Thymus (tissue), 11 donors: Measurements from ENCODE around the gene CDC42BPB. TPM values are rescaled to one million over a fixed set of nuclear protein-coding genes. Genes with fewer than 3 reads are reported as not detected.

Experiments
- DNase-seq, 9 donors: peaks; one replicate each; pipeline ENCODE4 v3.0.0-alpha.2; 2013; ENCODE audit warnings: low spot score in 9 of 9, low read depth in 6 of 9, missing footprints in 1 of 9
- H3K27ac ChIP-seq, 2 donors: one replicate each; pipeline ENCODE4 v1.5.1; 2013; ENCODE audit warnings: control low read depth in 1 of 2, low read depth in 1 of 2, low read length in 1 of 2, mild to moderate bottlenecking in 1 of 2, moderate library complexity in 1 of 2
- H3K27me3 ChIP-seq, 2 donors: one replicate each; pipeline ENCODE4 v1.5.1; 2013; ENCODE audit warnings: low read length in 1 of 2; ENCODE audit not compliant: control insufficient read depth in 2 of 2, insufficient read depth in 1 of 2
- H3K36me3 ChIP-seq, 2 donors: one replicate each; pipeline ENCODE4 v1.5.1; 2013; ENCODE audit warnings: low read length in 1 of 2, mild to moderate bottlenecking in 1 of 2, moderate library complexity in 1 of 2; ENCODE audit not compliant: control insufficient read depth in 2 of 2, insufficient read depth in 2 of 2
- H3K4me1 ChIP-seq, 2 donors: one replicate each; pipeline ENCODE4 v1.5.1; 2013; ENCODE audit warnings: low read length in 2 of 2; ENCODE audit not compliant: control insufficient read depth in 2 of 2, insufficient read depth in 2 of 2
- H3K4me3 ChIP-seq, 2 donors: one replicate each; pipeline ENCODE4 v1.5.1; 2013; ENCODE audit warnings: low read length in 2 of 2, control low read depth in 1 of 2, mild to moderate bottlenecking in 1 of 2
- H3K9me3 ChIP-seq, 2 donors: one replicate each; pipeline ENCODE4 v1.5.1; 2013; ENCODE audit warnings: low read length in 1 of 2, mild to moderate bottlenecking in 1 of 2; ENCODE audit not compliant: control insufficient read depth in 2 of 2, insufficient read depth in 1 of 2
- WGBS: extraction: QIAGEN DNeasy Blood & Tissue Kit; methylation state at CpG from one replicate; pipeline ENCODE4 v1.1.7; 2013; 5-methylcytosine and 5-hydroxymethylcytosine counted together
- polyA plus RNA-seq: library from polyadenylated mRNA; stranded (reverse); fragments of 200-250 nt; gene quantifications from one replicate; pipeline ENCODE4 v1.2.3, GENCODE V29; 2013
- total RNA-seq: library from RNA; stranded (reverse); fragments of 120-200 nt; gene quantifications from one replicate; pipeline ENCODE4 v1.2.4, GENCODE V29; 2013
- donor health status: healthy.

Gene CDC42BPB
- total and polyA plus RNA-seq, 2 donors = 7.6 to 16.3 TPM

DNA sequence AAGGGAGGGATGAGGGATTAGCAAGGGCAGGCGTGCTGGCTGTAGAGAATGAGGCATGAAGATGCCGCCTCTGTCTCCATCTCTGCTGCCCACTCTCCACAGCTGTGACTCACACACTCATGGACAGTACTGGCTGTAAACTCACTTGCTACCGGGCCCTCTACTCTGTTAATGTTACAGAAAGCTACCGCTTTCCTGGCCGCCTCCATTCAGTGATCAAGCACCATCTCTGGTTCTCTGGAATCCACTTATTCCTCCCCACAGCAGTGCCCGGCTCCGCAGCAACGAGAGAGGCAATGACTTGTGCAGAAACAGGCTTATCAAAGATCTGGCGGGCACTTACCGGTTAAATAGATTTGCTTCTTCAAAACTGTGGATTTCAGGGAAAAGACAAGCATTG is 100.1 kb downstream of the CDC42BPB start:
- Histone ChIP-seq H3K4me3 (no peak overlapping the region), H3K36me3 (no peaks in the 10 kb centered on the region), H3K27ac (no peak overlapping the region), H3K9me3 (no peaks in the 10 kb centered on the region), H3K4me1 (peaks cover 0 to 8% of the 10 kb centered on the region in 2 donors), H3K27me3 (no peaks in the 10 kb centered on the region)
- DNase-seq = no peak
- 98% methylated on average over 10 of the region's 10 CpGs for WGBS

DNA sequence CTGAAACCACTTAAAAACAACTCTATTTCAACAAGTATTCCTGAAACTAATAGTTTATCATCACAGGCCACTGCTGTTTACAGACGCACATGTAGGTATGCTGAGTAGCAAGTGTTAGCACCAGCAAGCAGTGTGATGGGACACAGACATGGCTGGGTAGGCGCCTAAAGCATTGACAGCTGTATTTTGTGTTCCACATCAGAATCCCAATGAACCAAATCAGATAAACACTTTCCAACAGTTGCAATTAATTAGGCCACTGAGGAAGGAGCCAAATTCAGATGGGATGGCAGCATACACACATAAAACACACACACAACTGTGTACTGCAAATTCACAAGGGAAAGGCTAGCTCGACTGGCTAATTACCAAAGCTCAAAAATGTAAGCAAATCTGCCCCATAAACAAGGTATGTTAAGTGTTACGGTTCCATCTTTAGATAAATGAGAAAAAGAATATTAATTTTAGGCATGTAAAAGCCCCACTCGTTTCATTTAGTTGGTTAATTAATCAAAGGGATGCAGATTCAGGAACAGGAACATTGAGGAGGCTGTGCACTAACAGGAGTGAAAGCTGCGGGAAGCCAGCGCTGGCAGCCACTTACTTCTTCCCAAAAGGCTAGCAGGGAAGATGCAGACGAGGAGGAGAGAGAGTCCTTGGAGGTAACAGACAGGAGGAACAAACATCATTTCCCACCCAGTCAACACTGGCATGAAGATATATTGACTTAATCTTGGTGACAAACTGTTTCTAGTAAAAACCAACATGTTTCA is 101.5 kb downstream of the CDC42BPB start:
- Histone ChIP-seq H3K27me3 (no peaks in the 10 kb centered on the region), H3K4me1 (peaks cover 0 to 8% of the 10 kb centered on the region in 2 donors), H3K9me3 (no peaks in the 10 kb centered on the region), H3K36me3 (no peaks in the 10 kb centered on the region), H3K4me3 (no peak overlapping the region), H3K27ac (no peak overlapping the region)
- 96% methylated on average over 8 of the region's 8 CpGs for WGBS
- no peak for DNase-seq

DNA sequence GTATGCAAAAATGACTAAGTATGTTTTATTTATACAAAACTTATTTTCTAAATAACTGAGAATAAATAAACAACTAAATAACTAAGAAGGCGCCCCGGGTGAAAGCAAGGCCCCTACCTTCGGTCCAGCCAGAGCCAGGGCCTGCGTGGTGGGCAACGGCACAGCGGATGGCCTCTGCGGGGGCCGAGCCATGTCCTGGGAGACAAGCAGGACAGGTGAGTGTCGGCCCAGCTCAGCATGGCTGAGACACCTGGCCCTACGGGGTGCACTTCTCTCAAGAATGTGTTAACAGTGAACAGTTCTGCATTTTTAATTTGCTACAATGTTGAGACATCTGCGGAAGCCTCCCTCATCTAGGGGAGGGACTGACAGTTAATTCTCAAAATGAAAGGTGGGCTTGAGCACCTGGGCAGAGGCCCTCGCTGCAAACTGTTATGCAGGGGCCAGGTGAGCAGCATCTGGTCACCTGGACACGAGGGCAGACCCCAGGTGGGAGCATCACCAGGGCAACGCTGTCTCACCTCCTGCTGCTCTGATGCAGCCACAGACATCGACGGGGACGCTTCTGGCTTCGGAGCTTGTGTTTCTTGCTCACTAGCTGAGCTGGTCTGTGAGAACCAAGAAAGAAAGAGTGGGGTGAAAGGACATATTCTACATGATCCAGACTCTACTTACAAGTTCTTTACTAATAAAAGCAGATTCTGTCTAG is 103.1 kb downstream of the CDC42BPB start:
- 96% methylated on average over 18 of the region's 18 CpGs for WGBS

DNA sequence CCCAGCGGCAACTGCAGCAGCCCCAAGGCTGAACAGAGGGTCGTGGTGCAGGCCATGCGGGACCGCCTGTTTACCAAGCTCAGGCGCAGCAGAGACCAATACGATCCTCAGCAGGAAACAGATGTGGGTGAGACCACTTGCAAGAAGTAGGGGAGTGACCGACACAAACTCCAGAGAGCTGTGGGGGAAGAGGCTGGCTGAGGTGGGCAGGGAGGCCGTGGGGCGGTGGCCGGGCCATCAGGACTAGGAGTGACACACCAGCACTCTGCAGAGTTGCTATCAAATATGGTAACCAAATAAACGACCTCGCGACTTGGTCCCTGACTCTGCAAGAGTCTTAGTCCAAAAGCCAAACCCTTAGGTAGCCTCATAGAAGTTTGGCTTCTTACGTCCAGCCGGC is 104.2 kb downstream of the CDC42BPB start:
- Histone ChIP-seq H3K27me3 (no peaks in the 10 kb centered on the region), H3K36me3 (no peaks in the 10 kb centered on the region), H3K9me3 (no peaks in the 10 kb centered on the region), H3K4me3 (no peak overlapping the region), H3K27ac (no peak overlapping the region), H3K4me1 (peaks cover 12 to 23% of the 10 kb centered on the region in 2 donors)
- 81% methylated on average over 15 of the region's 15 CpGs for WGBS
- no peak for DNase-seq

More for the DNA sequence above, 103.1 kb downstream of the CDC42BPB start:
- DNase-seq = no peak
- Histone ChIP-seq H3K27me3 (no peaks in the 10 kb centered on the region), H3K27ac (no peak overlapping the region), H3K4me3 (no peak overlapping the region), H3K4me1 (peaks cover 8 to 16% of the 10 kb centered on the region in 2 donors), H3K36me3 (no peaks in the 10 kb centered on the region), H3K9me3 (no peaks in the 10 kb centered on the region)

DNA sequence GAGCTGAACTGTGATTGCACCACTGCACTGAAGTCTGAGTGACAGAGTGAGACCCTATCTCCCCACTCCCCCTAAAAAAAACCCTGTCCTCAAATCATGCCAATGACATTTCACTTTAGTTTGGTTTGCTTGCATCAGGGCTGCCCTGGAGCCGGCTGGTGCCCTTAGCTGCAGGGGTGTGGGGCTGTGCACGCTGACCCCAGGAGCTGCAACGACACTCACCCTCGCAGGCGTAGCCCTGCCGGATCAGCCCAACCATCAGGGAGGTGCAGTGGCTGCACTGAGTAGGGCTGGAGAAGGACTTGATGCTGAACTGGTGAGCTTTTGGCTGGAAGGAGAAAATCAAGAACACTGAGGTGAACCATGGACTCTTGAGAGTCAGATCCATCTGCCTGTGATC is 105.1 kb downstream of the CDC42BPB start:
- H3K4me3 ChIP-seq = no peak overlapping the region
- no peaks in the 10 kb centered on the region for H3K36me3 ChIP-seq
- 98% methylated on average over 6 of the region's 6 CpGs for WGBS
- H3K9me3 ChIP-seq = no peaks in the 10 kb centered on the region
- H3K27me3 ChIP-seq = no peaks in the 10 kb centered on the region
- no peak for DNase-seq
- H3K4me1 ChIP-seq = peaks cover 12 to 23% of the 10 kb centered on the region in 2 donors
- H3K27ac ChIP-seq = no peak overlapping the region

DNA sequence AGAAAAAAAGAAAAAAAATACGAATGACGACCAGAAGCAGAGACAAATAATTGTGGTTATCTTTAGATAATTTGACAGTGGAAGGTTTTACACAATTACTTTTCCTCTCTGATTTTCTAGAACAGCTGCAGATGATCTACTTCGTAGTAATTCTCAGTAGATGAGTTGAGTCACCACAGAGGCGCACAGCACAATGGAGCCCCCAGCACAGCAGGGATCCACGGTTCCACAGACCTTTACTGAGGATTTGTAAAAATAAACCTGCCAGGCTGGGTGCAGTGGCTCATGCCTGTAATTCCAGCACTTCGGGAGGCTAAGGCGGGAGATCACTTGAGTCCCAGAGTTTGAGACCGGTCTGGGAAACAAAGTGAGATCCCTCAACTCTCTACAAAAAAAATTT is 105.5 kb downstream of the CDC42BPB start:
- Histone ChIP-seq H3K4me3 (no peak overlapping the region), H3K36me3 (no peaks in the 10 kb centered on the region), H3K9me3 (no peaks in the 10 kb centered on the region), H3K27me3 (no peaks in the 10 kb centered on the region), H3K27ac (no peak overlapping the region), H3K4me1 (peaks cover 12 to 28% of the 10 kb centered on the region in 2 donors)
- DNase-seq = no peak
- WGBS = 86% methylated on average over 8 of the region's 8 CpGs

DNA sequence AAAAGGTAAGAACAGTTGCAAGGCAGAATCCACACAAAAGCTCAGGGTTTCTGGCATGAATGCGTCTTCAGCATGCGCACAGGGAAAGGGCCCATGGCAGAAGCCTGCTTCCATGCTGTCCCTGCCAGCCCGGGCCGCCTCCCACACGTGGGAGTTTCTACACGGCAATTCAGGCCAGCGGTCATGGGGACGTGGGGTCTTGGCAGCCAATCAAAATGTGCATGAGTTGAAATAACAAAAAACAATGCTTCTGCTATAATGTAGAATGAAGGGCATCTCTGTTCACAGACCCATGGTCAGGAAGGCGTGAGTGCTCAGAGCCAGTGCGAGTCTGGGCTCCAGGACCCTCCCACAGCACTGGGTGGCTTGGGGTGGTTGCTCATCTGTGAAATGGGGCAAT is 106.3 kb downstream of the CDC42BPB start:
- no peak for DNase-seq
- WGBS = 97% methylated on average over 10 of the region's 10 CpGs
- Histone ChIP-seq H3K4me3 (no peak overlapping the region), H3K36me3 (no peaks in the 10 kb centered on the region), H3K27ac (no peak overlapping the region), H3K9me3 (no peaks in the 10 kb centered on the region), H3K4me1 (peaks cover 12 to 35% of the 10 kb centered on the region in 2 donors), H3K27me3 (no peaks in the 10 kb centered on the region)

DNA sequence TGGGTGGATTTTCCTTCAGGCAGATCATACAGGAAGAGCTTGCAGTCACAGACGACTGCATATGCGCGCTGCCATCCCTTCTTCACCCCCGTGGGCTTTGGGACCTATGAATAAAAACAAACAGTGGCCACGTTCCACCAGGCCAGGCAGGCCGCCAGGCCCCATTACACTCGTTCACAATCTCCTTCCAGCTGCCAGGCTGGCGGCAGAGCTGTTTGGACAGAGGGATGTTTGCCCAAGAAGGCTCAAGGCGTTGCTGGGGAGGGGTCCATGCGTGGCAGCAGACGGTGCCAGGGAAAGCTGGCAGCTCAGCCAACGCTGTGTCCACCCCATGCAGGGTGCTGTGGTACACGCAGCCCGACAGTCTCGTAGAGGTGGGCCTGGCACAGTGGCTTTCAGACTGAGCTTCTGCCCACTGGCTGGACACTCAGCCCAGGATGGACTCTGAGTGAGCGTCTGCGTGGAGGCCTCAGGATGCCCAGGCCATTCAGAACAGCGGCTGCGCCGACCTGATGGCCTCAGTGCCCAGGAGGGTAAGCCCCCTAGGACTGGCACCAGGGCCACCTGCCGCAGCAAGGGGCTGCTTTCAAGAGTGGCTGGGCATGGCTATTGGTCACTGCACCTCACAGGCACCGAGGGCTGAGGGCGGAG is 107.4 kb downstream of the CDC42BPB start:
- Histone ChIP-seq H3K36me3 (peaks cover 0 to 4% of the 10 kb centered on the region in 2 donors), H3K4me3 (no peak overlapping the region), H3K4me1 (peaks cover 12 to 35% of the 10 kb centered on the region in 2 donors), H3K9me3 (no peaks in the 10 kb centered on the region), H3K27me3 (no peaks in the 10 kb centered on the region), H3K27ac (peak overlapping the region; percentile 25 to 85)
- WGBS = 95% methylated on average over 23 of the region's 23 CpGs
- no peak for DNase-seq
